ENCODE data around the gene LBHD2.
"Not testable (repeated sequence)": the region's sequence is repeated elsewhere in the genome, so short reads cannot be mapped to it uniquely, and the experiment has no call there.

LBHD2 gene

GRCh38 chr14:103107455-103107854 is 23.4 kb downstream of the LBHD2 start:
- no peak for FAIRE-seq

DNA sequence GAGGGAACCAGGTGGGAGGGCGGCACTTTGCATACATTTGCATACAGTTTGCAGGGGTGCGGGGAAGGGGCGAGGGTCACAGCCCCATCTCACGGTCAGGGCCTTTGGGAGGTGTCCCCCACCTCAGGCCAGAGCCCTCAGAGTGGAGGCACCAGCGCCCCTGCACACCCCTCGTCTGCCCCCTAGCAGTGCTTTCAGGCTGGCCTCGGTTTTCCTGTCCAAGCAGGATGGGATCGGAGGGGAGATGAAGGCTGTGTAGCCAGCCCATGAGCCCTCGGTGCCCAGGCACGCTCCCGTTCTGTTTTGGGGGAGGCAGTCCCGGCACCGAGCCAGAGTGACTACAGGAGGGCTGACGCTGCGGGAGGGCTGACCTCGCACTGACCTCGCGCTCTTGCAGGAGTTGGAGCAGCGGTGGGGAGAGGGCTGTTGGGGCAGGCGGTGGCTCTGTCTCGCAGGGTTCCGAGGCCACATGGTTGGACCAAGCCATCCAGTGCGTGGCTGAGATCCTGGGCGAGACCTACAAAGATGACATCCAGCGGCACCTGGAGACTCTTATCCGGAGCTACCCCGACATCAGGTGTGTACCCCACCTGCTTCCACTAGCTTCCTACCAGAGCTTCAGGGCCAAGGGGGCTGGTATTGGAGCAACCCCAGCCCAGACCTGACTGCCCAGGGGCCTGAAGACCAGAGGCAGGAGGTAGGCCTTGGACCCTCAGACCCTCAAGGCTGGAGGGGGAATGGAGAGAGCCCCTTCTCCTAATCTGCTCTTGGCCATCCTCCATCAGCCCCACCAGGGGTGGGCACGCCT is 24.1 kb downstream of the LBHD2 start:
- FAIRE-seq: no peak

DNA sequence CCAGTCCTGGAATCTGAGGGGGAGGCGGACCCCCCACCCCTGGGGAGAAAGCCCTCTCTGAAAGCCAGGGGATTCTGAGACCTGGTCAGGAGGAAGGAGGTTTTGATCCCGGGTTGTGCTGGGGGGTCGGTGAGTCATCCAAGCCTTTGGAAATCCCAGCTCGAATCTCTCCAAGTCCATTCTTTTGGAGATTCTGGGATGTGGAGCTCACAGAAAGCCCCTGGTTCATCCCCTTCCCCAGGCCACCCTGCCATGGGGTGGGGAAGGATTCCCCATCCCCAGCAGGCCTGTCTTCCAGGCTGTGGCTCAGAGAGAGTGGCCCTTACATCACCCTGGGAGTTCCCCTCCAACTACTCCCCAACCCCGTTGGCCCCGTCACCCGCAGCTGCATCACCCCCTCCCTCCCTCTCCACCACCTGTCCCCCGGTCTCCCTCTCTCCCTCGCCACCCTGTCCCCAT is 24.8 kb downstream of the LBHD2 start:
- no peak for FAIRE-seq

GRCh38 chr14:103109535-103110441 is 25.8 kb downstream of the LBHD2 start:
- FAIRE-seq: no peak

DNA sequence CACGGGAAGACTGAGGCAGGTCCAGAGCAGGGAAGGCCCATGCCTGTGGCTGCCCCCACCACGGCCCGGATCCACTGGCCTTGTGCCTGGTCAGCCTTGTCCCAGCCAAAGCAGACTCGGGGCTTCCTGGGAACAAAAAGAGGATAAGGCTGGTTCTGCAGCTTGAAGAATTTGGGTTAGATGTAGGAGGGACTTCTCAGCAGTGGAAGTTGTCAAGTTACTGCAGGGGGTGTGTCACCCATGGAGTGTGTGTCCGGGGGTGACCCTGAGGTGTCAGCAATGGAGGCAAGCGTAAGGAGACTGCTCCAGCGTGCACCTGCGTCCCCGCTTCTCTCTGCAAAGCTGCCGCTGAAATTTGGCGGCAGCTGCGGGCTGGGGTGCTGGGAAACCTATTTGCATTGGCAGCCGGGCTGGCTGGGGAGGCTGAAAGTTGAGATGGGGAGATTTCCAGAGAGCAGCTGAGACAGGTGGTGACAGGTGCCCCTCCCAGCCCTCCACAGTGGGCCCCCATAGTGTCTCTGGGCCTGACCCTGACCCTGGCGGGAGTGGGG is 26.7 kb downstream of the LBHD2 start:
- FAIRE-seq: no peak

GRCh38 chr14:103111232-103111868 is 27.3 kb downstream of the LBHD2 start:
- FAIRE-seq: no peak

DNA sequence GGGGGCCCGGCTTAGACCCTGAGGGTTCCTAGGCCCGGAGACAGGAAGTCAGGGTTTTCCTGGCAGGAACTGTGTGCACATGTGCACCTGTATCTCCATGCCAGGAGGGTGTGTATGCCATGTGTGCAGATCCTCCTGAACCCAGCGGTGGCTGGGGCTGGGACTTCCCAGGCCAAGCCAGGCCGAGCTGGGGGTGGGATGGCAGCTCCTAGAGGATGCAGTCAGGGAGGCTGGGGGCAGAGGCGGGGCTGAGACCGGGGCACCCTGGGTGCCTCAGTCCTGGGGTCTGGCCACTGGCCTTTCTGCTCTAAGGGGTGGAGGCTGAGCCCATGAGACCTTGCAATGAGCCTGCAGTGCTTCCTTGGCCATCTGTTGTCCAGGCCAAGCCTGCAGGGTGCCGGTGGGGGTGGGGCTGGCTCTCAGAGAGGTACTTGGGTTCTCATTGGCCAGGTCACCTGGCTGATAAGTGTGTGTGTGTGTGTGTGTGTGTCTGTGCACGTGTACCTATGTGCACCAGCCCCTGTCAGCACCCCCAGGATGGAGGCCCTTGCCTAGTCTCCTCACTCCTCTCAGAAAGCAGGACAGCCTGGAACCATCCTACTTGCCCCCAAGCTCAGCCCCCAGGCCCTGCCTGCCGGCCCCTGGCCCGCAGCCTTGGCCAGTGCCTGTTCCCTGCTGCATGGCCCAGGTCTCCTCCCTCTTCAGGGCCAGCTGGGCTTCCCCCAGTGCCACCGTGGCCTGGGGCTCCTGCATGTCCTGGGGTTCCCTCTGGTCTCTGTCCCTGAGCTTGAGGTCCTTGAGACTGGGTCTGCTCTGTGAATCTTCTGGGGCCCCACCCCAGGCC is 28.6 kb downstream of the LBHD2 start:
- FAIRE-seq: no peak

- FAIRE-seq: no peak
Observed at GRCh38 chr14:103113303-103113702, 29.3 kb downstream of the LBHD2 start.

GRCh38 chr14:103113774-103114173 is 29.8 kb downstream of the LBHD2 start:
- FAIRE-seq: no peak

GRCh38 chr14:103115086-103115679 is 31.2 kb downstream of the LBHD2 start:
- not testable (repeated sequence) for FAIRE-seq

- FAIRE-seq: no peak
Observed at GRCh38 chr14:103115845-103116572, 32.0 kb downstream of the LBHD2 start.

GRCh38 chr14:103116636-103117035 is 32.6 kb downstream of the LBHD2 start:
- no peak for FAIRE-seq

DNA sequence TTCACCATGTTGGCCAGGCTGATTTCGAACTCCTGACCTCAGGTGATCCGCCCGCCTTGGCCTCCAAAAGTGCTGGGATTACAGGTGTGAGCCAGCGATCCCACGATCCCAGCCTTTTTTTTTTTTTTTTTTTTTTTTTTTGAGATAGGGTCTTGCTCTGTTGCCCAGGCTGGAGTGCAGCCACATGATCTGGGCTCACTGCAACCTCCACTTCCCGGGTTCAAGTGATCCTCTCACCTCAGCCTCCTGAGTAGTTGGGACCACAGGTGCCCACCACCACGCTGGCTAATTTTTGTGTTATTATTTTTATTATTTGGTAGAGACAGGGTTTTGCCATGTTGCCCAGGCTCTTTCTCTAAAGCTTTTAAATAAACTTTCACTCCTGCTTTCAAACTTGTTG is 33.5 kb downstream of the LBHD2 start:
- not testable (repeated sequence) for FAIRE-seq

GRCh38 chr14:103118018-103118662 is 34.1 kb downstream of the LBHD2 start:
- no peak for FAIRE-seq

DNA sequence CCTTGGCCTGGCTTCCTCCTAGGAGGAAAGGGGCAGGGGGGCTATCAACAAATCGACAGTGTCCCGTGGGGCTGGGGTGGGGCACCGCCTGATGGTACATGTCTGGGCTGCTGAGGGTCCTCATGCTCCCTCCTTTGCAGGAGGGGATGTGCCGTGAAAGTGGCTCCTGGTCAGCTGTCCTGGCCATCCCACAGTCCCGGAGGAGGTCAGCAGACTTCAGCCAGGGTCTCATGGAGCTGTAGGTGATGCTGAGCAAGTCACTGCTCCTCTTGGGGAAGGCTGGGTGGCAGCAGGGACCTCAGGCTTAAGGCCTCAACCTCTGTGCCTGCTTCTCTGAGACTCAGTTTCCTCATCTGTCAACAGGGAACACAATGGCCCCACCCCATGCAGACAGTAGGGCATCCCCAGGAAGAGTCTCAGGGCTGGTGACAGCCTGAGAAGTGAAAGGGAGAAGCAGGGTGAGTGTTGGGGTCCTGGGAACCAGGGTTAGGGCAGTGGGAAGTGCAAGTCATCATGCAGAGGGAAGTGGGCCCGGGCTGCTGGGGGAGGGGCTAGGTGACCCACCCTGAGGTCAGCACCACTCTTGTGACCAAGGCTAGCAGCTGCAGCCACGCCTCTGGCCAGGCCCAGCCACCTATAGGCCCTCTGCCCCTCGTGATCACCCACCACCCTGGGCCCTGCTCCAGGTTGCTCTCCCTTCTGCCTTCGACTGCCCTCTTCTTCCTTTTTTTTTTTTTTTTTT is 34.8 kb downstream of the LBHD2 start:
- FAIRE-seq: no peak

DNA sequence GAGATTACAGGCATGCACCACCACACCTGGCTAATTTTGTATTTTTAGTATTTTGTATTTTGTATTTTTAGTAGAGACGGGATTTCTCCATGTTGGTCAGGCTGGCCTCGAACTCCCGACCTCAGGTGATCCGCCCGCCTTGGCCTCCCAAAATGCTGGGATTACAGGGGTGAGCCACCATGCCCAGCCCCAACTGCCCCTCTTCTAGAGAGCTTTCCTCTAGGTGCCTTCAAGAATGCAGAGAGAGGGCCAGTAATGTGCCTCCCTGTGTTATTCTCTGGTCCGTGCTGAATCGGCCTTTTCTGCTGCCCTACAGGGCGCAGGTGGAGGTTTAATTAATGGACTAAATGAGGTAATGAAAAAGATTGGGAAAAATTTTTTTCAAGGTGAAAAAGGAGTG is 35.5 kb downstream of the LBHD2 start:
- FAIRE-seq: not testable (repeated sequence)

GRCh38 chr14:103121121-103121845 is 37.3 kb downstream of the LBHD2 start:
- FAIRE-seq: no peak

GRCh38 chr14:103121846-103122584 is 38.0 kb downstream of the LBHD2 start:
- FAIRE-seq: no peak

Measured in G401.6 (cell line).